ENCODE measurements around the gene STX4. TPM values are rescaled to one million over a fixed set of nuclear protein-coding genes. Genes with fewer than 3 reads are reported as not detected.

Gene STX4
- total RNA-seq, 4 donors from 2014 or later, result 26.8 to 47.6 (median 39.9) TPM

- 77% methylated on average over 12 of the region's 12 CpGs for WGBS, 2 donors
- H3K27ac ChIP-seq, result no peak overlapping the region
- H3K4me3 ChIP-seq (replicated peaks in 1 of 3), result no peak overlapping the region
- no peaks in the 10 kb centered on the region for H3K27me3 ChIP-seq
- intact Hi-C loops (cut with DNase I), result no loop called here
- no peaks in the 10 kb centered on the region for H3K9me3 ChIP-seq
- H3K36me3 ChIP-seq, result no peaks in the 10 kb centered on the region
- DNase-seq, result no peak
- H3K4me1 ChIP-seq, result no peaks in the 10 kb centered on the region
- TF ChIP-seq POLR2A (IDR thresholded peaks at IDR 0.05) (no peak), CTCF (IDR thresholded peaks at IDR 0.05) (no peak)
Observed at GRCh38 chr16:31022544-31023251, 10.7 kb upstream of the STX4 start.

- no peaks in the 10 kb centered on the region for H3K4me1 ChIP-seq
- TF ChIP-seq POLR2A (IDR thresholded peaks at IDR 0.05), result no peak
- TF ChIP-seq CTCF (IDR thresholded peaks at IDR 0.05), result no peak
- intact Hi-C loops (cut with DNase I), result no loop called here
- no peaks in the 10 kb centered on the region for H3K36me3 ChIP-seq
- 87 to 88% methylated on average over 4 of the region's 4 CpGs for WGBS, 2 donors
- H3K27ac ChIP-seq, result no peak overlapping the region
- no peaks in the 10 kb centered on the region for H3K9me3 ChIP-seq
- DNase-seq, result no peak
- no peak overlapping the region for H3K4me3 ChIP-seq (replicated peaks in 1 of 3)
- H3K27me3 ChIP-seq, result no peaks in the 10 kb centered on the region
Observed at GRCh38 chr16:31023252-31023602, 10.1 kb upstream of the STX4 start.

GRCh38 chr16:31023627-31024226 lies 9.6 kb upstream of the STX4 start:
- Histone ChIP-seq H3K4me3 (replicated peaks in 1 of 3) (no peak overlapping the region), H3K36me3 (no peaks in the 10 kb centered on the region), H3K27me3 (no peaks in the 10 kb centered on the region), H3K4me1 (no peaks in the 10 kb centered on the region), H3K27ac (no peak overlapping the region), H3K9me3 (no peaks in the 10 kb centered on the region)
- TF ChIP-seq POLR2A (IDR thresholded peaks at IDR 0.05) (no peak), CTCF (IDR thresholded peaks at IDR 0.05) (no peak)
- 72 to 75% methylated on average over 6 of the region's 6 CpGs for WGBS, 2 donors
- DNase-seq, result no peak
- intact Hi-C loops (cut with DNase I), result no loop called here

GRCh38 chr16:31025339-31025738 lies 8.0 kb upstream of the STX4 start:
- no peak for TF ChIP-seq POLR2A (IDR thresholded peaks at IDR 0.05)
- no peak for TF ChIP-seq CTCF (IDR thresholded peaks at IDR 0.05)
- 71 to 85% methylated on average over 5 of the region's 5 CpGs for WGBS, 2 donors
- no peak overlapping the region for H3K27ac ChIP-seq

GRCh38 chr16:31029272-31029671 lies 4.1 kb upstream of the STX4 start:
- Histone ChIP-seq H3K4me1 (peaks cover 5 to 9% of the 10 kb centered on the region in 2 donors), H3K27ac (no peak overlapping the region), H3K4me3 (replicated peaks in 1 of 3) (no peak overlapping the region), H3K27me3 (no peaks in the 10 kb centered on the region), H3K36me3 (no peaks in the 10 kb centered on the region), H3K9me3 (no peaks in the 10 kb centered on the region)
- intact Hi-C loops (cut with DNase I), result no loop called here
- 85 to 90% methylated on average over 5 of the region's 5 CpGs for WGBS, 2 donors
- no peak for DNase-seq
- TF ChIP-seq POLR2A (IDR thresholded peaks at IDR 0.05) (no peak), CTCF (IDR thresholded peaks at IDR 0.05) (no peak)

More at GRCh38 chr16:31025339-31025738, 8.0 kb upstream of the STX4 start:
- intact Hi-C loops (cut with DNase I), result no loop called here
- no peaks in the 10 kb centered on the region for H3K27me3 ChIP-seq
- H3K4me1 ChIP-seq, result no peaks in the 10 kb centered on the region
- DNase-seq, result no peak
- H3K36me3 ChIP-seq, result no peaks in the 10 kb centered on the region
- no peak overlapping the region for H3K4me3 ChIP-seq (replicated peaks in 1 of 3)
- no peaks in the 10 kb centered on the region for H3K9me3 ChIP-seq

All from thyroid gland (tissue), 4 donors.